Mammary epithelial cell (primary cell): Measurements from ENCODE around the gene GBE1.

Experiments used
- CTCF ChIP-seq, 2 donors: IDR thresholded peaks in 1 of 2; conservative IDR thresholded peaks in 1 of 2; 2 replicates each; pipeline ENCODE4 v1.5.1; 2011 to 2012; ENCODE audit warnings: inconsistent platforms in 2 of 2, low read length in 2 of 2, mild to moderate bottlenecking in 2 of 2, control low read depth in 1 of 2, low read depth in 1 of 2; ENCODE audit not compliant: insufficient read depth in 1 of 2; ENCODE audit errors: extremely low read depth in 1 of 2
- EZH2 ChIP-seq: IDR thresholded peaks from 2 replicates; pipeline ENCODE4 v1.6.1; 2012; ENCODE audit warnings: low read length, inconsistent platforms, borderline replicate concordance

GRCh38 chr3:81741216-81741615, 20.2 kb downstream of the GBE1 start:
- TF ChIP-seq CTCF (conservative IDR thresholded peaks at IDR 0.05 in 1 of 2, IDR thresholded peaks at IDR 0.05 in 1 of 2; ENCODE audit: extremely low read depth in 1 of 2, insufficient read depth in 1 of 2, low read depth in 1 of 2, low read length in 2 of 2) (no peak), EZH2 (no peak)
